K562 (cell line): ENCODE data around the gene MELK. TPM values are rescaled to one million over a fixed set of nuclear protein-coding genes. Genes with fewer than 3 reads are reported as not detected.

Source experiments
- ATAC-seq: fragments of 200-7000 bp; cut with Tn5 transposase; 3 replicates; pipeline ENCODE4 v1.9.1; 2020; ENCODE audit warnings: moderate library complexity
- BruUV-seq: library from RNA; stranded (reverse); fragments of 400-500 nt; replicated peaks from 2 replicates; lab custom pipeline; 2021; lab: Mats Ljungman, UMichigan
- CTCF ChIA-PET: fragments of 300-600 bp; formaldehyde crosslinking; extraction: SDS; loops from one replicate; lab custom pipeline; 2021; ENCODE audit warnings: low intra/inter-chr PET ratio; lab: Yijun Ruan, JAX
- POLR2A ChIA-PET: fragments of 300-600, 350-650 bp; sonication (Branson Sonifier 250); formaldehyde crosslinking; extraction: SDS; loops from one replicate; lab custom pipeline; 2021; ENCODE audit warnings: antibody characterized with exemption, inconsistent platforms; lab: Yijun Ruan, JAX
- DNase-seq, 4 experiments: peaks; one replicate each; pipeline versions ENCODE4 v3.0.0 to v3.0.0-alpha.2; 2011 to 2018; ENCODE audit warnings: low spot score in 3 of 4, mixed read lengths in 3 of 4; ENCODE audit errors: extremely low read depth in 1 of 4
- FAIRE-seq: peaks from 2 replicates; lab custom pipeline; 2011; peaks lifted over from hg19 to GRCh38; lab: Jason Lieb, UNC
- H2AFZ ChIP-seq: 2 replicates; pipeline ENCODE4 v1.6.0; 2011; ENCODE audit warnings: low read depth, low read length, control low read depth, inconsistent platforms
- H3K27ac ChIP-seq: fragments of 200-600 bp; 3 replicates; pipeline ENCODE4 v1.8.0; 2011; ENCODE audit warnings: low read depth, mild to moderate bottlenecking, control low read depth, inconsistent platforms, low read length, moderate library complexity, mixed read lengths; ENCODE audit errors: extremely low read depth
- H3K27me3 ChIP-seq, 2 experiments: fragments of 300-600 bp in 1 of 2; 2 replicates in 1 of 2; 3 replicates in 1 of 2; pipeline versions ENCODE4 v1.6.0 to v1.8.0; 2011; ENCODE audit warnings: inconsistent platforms in 2 of 2, low read length in 2 of 2, mild to moderate bottlenecking in 1 of 2, mixed read lengths in 1 of 2, moderate library complexity in 1 of 2; ENCODE audit not compliant: control insufficient read depth in 2 of 2, insufficient read depth in 2 of 2
- H3K36me3 ChIP-seq: fragments of 300-600 bp; 3 replicates; pipeline ENCODE4 v1.8.0; 2011; ENCODE audit warnings: mild to moderate bottlenecking, low read length, inconsistent platforms; ENCODE audit not compliant: control insufficient read depth, insufficient read depth
- H3K4me1 ChIP-seq, 2 experiments: fragments of 200-600 bp in 1 of 2; replicated peaks in 1 of 2; 2 replicates in 1 of 2; 3 replicates in 1 of 2; pipeline versions ENCODE4 v1.5.1 to v1.8.0; 2011; ENCODE audit warnings: inconsistent platforms in 2 of 2, low read length in 2 of 2, mild to moderate bottlenecking in 1 of 2, mixed read lengths in 1 of 2, moderate library complexity in 1 of 2; ENCODE audit not compliant: control insufficient read depth in 2 of 2, insufficient read depth in 2 of 2
- H3K4me2 ChIP-seq: 2 replicates; pipeline ENCODE4 v1.6.1; 2011; ENCODE audit warnings: low read length, control low read depth, inconsistent platforms, mixed read lengths; ENCODE audit not compliant: insufficient read depth
- H3K4me3 ChIP-seq: fragments of 200-600 bp; sonication (generic), shearing (Covaris generic); 2 replicates; pipeline ENCODE4 v1.5.1; 2016; ENCODE audit warnings: control low read depth, inconsistent platforms
- H3K79me2 ChIP-seq: fragments of 200-600 bp; 3 replicates; pipeline ENCODE4 v1.8.0; 2011; ENCODE audit warnings: low read length, inconsistent platforms; ENCODE audit not compliant: control insufficient read depth, insufficient read depth
- H3K9ac ChIP-seq, 2 experiments: 2 replicates each; pipeline versions ENCODE4 v1.6.0 to v1.6.1; 2011; ENCODE audit warnings: low read depth in 2 of 2, low read length in 2 of 2, control low read depth in 1 of 2, inconsistent platforms in 1 of 2, mild to moderate bottlenecking in 1 of 2, mixed read lengths in 1 of 2; ENCODE audit not compliant: insufficient read depth in 1 of 2
- H3K9me1 ChIP-seq: one replicate; pipeline ENCODE4 v1.6.0; 2011; ENCODE audit warnings: inconsistent platforms, mild to moderate bottlenecking, low read length, moderate library complexity; ENCODE audit not compliant: control insufficient read depth, insufficient read depth
- H3K9me3 ChIP-seq: replicated peaks from 2 replicates; pipeline ENCODE4 v1.5.1; 2011; ENCODE audit warnings: low read depth, low read length, inconsistent platforms; ENCODE audit not compliant: control insufficient read depth, insufficient read depth
- H4K20me1 ChIP-seq: replicated peaks from 2 replicates; pipeline ENCODE4 v1.6.1; 2011; ENCODE audit warnings: low read length, inconsistent platforms, mixed read lengths; ENCODE audit not compliant: control insufficient read depth, insufficient read depth
- CCNT2 ChIP-seq: IDR thresholded peaks from 2 replicates; pipeline ENCODE4 v1.6.1; 2011; ENCODE audit warnings: borderline replicate concordance, low read depth, mild to moderate bottlenecking, moderate library complexity, mixed read lengths, low read length; ENCODE audit not compliant: insufficient read length; ENCODE audit errors: extremely low read depth
- EGR1 ChIP-seq: fragments of 450-650 bp; conservative IDR thresholded peaks from 2 replicates; pipeline ENCODE4 v1.6.1; 2017; ENCODE audit warnings: mild to moderate bottlenecking
- EHMT2 ChIP-seq: fragments of 450-650 bp; IDR thresholded peaks from 2 replicates; pipeline ENCODE4 v1.6.1; 2018; ENCODE audit warnings: antibody characterized with exemption
- ELK1 ChIP-seq: sonication (generic); formaldehyde crosslinking; IDR thresholded peaks from 2 replicates; pipeline ENCODE4 v1.8.1; 2022; ENCODE audit warnings: missing genetic modification reagents
- ESRRA ChIP-seq: fragments of 450-650 bp; IDR thresholded peaks from 2 replicates; pipeline ENCODE4 v1.6.1; 2014; ENCODE audit warnings: low read depth, mild to moderate bottlenecking, moderate library complexity, borderline replicate concordance
- FOXK1 ChIP-seq: sonication (generic); formaldehyde crosslinking; IDR thresholded peaks from 2 replicates; pipeline ENCODE4 v1.8.0; 2022; ENCODE audit warnings: missing genetic modification reagents, mild to moderate bottlenecking, borderline replicate concordance
- GABPA ChIP-seq: fragments of 200-800 bp; sonication (Bioruptor generic); conservative IDR thresholded peaks from 2 replicates; pipeline ENCODE4 v1.6.1; 2016; ENCODE audit warnings: low read depth, missing genetic modification characterization, missing compliant biosample characterization
- KDM2B ChIP-seq: fragments of 250-450 bp; sonication (Bioruptor Pico); IDR thresholded peaks from 2 replicates; pipeline ENCODE4 v1.8.0; 2021; ENCODE audit warnings: mild to moderate bottlenecking, moderate library complexity
- MECOM ChIP-seq: fragments of 250-450 bp; sonication (Bioruptor Pico); IDR thresholded peaks from 2 replicates; pipeline ENCODE4 v1.8.0; 2022; ENCODE audit warnings: inconsistent platforms
- MYC ChIP-seq, 2 experiments: fragments of 250-450 bp in 1 of 2; sonication (Bioruptor Pico) in 1 of 2; IDR thresholded peaks; 2 replicates each; pipeline versions ENCODE4 v1.5.1 to v1.6.1; 2012 to 2021; ENCODE audit warnings: low read depth in 2 of 2, borderline replicate concordance in 1 of 2, improper control_type of control experiment in 1 of 2, low read length in 1 of 2, mild to moderate bottlenecking in 1 of 2, moderate library complexity in 1 of 2
- RFX5 ChIP-seq: IDR thresholded peaks from 2 replicates; pipeline ENCODE4 v1.6.1; 2011; ENCODE audit warnings: low read depth, mild to moderate bottlenecking, improper control_type of control experiment, low read length
- SIN3A ChIP-seq, 2 experiments: fragments of 150-350 bp in 1 of 2; IDR thresholded peaks; 2 replicates each; pipeline ENCODE4 v1.6.1; 2011 to 2016; ENCODE audit warnings: borderline replicate concordance in 2 of 2, low read depth in 2 of 2, low read length in 2 of 2, mild to moderate bottlenecking in 2 of 2, moderate library complexity in 2 of 2; ENCODE audit not compliant: control insufficient read depth in 1 of 2
- SMARCC2 ChIP-seq: fragments of 450-650 bp; IDR thresholded peaks from 2 replicates; pipeline ENCODE4 v1.6.1; 2017; ENCODE audit warnings: antibody characterized with exemption, moderate library complexity, mild to moderate bottlenecking, low read depth
- TCF7L2 ChIP-seq: fragments of 150-350 bp; IDR thresholded peaks from 2 replicates; pipeline ENCODE4 v1.6.1; 2016; ENCODE audit warnings: low read depth, mild to moderate bottlenecking, low read length, moderate library complexity
- THAP7 ChIP-seq: fragments of 250-450 bp; sonication (Bioruptor Pico); IDR thresholded peaks from 2 replicates; pipeline ENCODE4 v1.5.0; 2021
- TSHZ1 ChIP-seq: fragments of 250-450 bp; sonication (Bioruptor Pico); IDR thresholded peaks from 2 replicates; pipeline ENCODE4 v1.4.0; 2020; ENCODE audit warnings: mild to moderate bottlenecking, moderate library complexity
- WHSC1 ChIP-seq: IDR thresholded peaks from one replicate; pipeline ENCODE4 v1.6.1; 2012; ENCODE audit warnings: low read length, control low read depth, inconsistent platforms
- ZNF134 ChIP-seq: fragments of 250-450 bp; sonication (Bioruptor Pico); conservative IDR thresholded peaks from 2 replicates; pipeline ENCODE4 v1.4.0; 2020
- ZNF408 ChIP-seq: fragments of 250-450 bp; sonication (Bioruptor Pico); IDR thresholded peaks from 2 replicates; pipeline ENCODE4 v1.4.0; 2020; ENCODE audit warnings: low read depth, mild to moderate bottlenecking, moderate library complexity
- WGBS: fragments of 100-300 bp; shearing (Covaris generic); methylation state at CpG from one replicate; pipeline ENCODE4 v1.1.6; 2016; ENCODE audit warnings: low coverage, mixed read lengths; ENCODE audit not compliant: insufficient coverage; ENCODE audit errors: missing lambda C conversion rate; 5-methylcytosine and 5-hydroxymethylcytosine counted together
- in situ Hi-C: fragments of 300-500 bp; cut with MboI; formaldehyde crosslinking; loops from 4 replicates; pipeline ENCODE4 v1.15.0; 2018; ENCODE audit warnings: inconsistent platforms, mixed read lengths
- intact Hi-C: fragments of 100-400 bp; cut with micrococcal nuclease; formaldehyde crosslinking; loops from 2 replicates; pipeline ENCODE4 v1.14.2; 2022
- polyA plus RNA-seq, 8 experiments: library from polyadenylated mRNA; depleted of rRNA in 4 of 8; stranded (reverse) in 5 of 8; unstranded in 3 of 8; fragments of >200 nt; fragmentation: Nextera tagmentation in 2 of 8; fragmentation: Illumina TruSeq in 1 of 8; extraction: Ambion mirVana in 2 of 8; extraction: Trizol in 1 of 8; gene quantifications; 2 replicates each; pipeline versions ENCODE4 v1.2.1 to v1.2.3, GENCODE V29; 2011 to 2014; ENCODE audit warnings: inconsistent platforms in 1 of 8, missing spikeins in 1 of 8
- total RNA-seq, 7 experiments: library from RNA; depleted of rRNA in 6 of 7; stranded (reverse); fragments of >200 nt in 6 of 7; fragmentation: Illumina TruSeq in 2 of 7; extraction: Trizol in 2 of 7; gene quantifications; 2 replicates each; pipeline versions ENCODE4 v1.2.1 to v1.2.3, GENCODE V29; 2011 to 2021; ENCODE audit warnings: low replicate concordance in 1 of 7

Gene MELK
- total and polyA plus RNA-seq, 9 of the 15 experiments (the other 6 are each of a cell fraction or from before 2014, with no cell fraction given): 33.3 to 57.3 (median 43.8) TPM

- Histone ChIP-seq H3K27ac (no peak overlapping the region), H3K9ac (no peak overlapping the region), H3K79me2 (no peaks in the 10 kb centered on the region), H3K9me3 (no peaks in the 10 kb centered on the region; the same call in 1 of the 2 replicates), H3K4me3 (no peak overlapping the region), H3K36me3 (no peaks in the 10 kb centered on the region), H2AFZ (no peak overlapping the region), H3K27me3 (peaks cover 0 to 2% of the 10 kb centered on the region in 2 experiments; a peak in 3 of 5 replicates), H3K4me1 (no peaks in the 10 kb centered on the region), H3K4me2 (no peak overlapping the region), H4K20me1 (no peaks in the 10 kb centered on the region), H3K9me1 (no peaks in the 10 kb centered on the region)
- POLR2A ChIA-PET: no interaction called here
- BruUV-seq: no TSS peak
- DNase-seq (no peak), ATAC-seq (no peak), FAIRE-seq (no peak)
- intact Hi-C loops: no loop called here
- CTCF ChIA-PET: no interaction called here
- in situ Hi-C loops: no loop called here
- WGBS: 0% methylated on average over 2 of the region's 2 CpGs
- no peak for TF ChIP-seq EGR1
- TF ChIP-seq KDM2B (CRISPR knock-in tag): no peak
- no peak for TF ChIP-seq CCNT2
- TF ChIP-seq FOXK1 (CRISPR knock-in tag): no peak
- no peak for TF ChIP-seq RFX5
- TF ChIP-seq ZNF134 (CRISPR knock-in tag): no peak
- TF ChIP-seq THAP7: no peak
- TF ChIP-seq ZNF408 (CRISPR knock-in tag): no peak
- TF ChIP-seq EHMT2: no peak
- TF ChIP-seq MECOM (CRISPR knock-in tag): no peak
- no peak for TF ChIP-seq ELK1 (CRISPR knock-in tag)
- no peak for TF ChIP-seq TCF7L2
- no peak for TF ChIP-seq SIN3A (IDR thresholded peaks at IDR 0.05; ENCODE audit: borderline replicate concordance in 2 of 2, control insufficient read depth in 1 of 2, low read depth in 2 of 2, low read length in 2 of 2)
- TF ChIP-seq MYC (IDR thresholded peaks at IDR 0.05; ENCODE audit: low read depth, low read length): no peak
- TF ChIP-seq MYC (CRISPR knock-in tag; IDR thresholded peaks at IDR 0.05; ENCODE audit: borderline replicate concordance, low read depth): no peak
- no peak for TF ChIP-seq WHSC1
- no peak for TF ChIP-seq ESRRA
- TF ChIP-seq SMARCC2: no peak
- TF ChIP-seq GABPA (tag): no peak
- TF ChIP-seq TSHZ1 (CRISPR knock-in tag): no peak
These were observed 42.5 kb upstream of the MELK start for GRCh38 chr9:36530224-36530623.
